Lower lobe of right lung (tissue), 2 donors: ENCODE data around the gene KRT26. TPM values are rescaled to one million over a fixed set of nuclear protein-coding genes. Genes with fewer than 3 reads are reported as not detected.

ENCODE experiments used
- ATAC-seq, 2 donors: fragments of 200-7000 bp; cut with Tn5 transposase; one replicate each; pipeline ENCODE4 v1.9.1; 2020 to 2022; ENCODE audit warnings: mild to moderate bottlenecking in 2 of 2, moderate library complexity in 2 of 2
- DNase-seq: peaks from one replicate; pipeline ENCODE4 v3.0.0-alpha.2; 2020
- H3K27ac ChIP-seq: fragments of 200-600 bp; one replicate; pipeline ENCODE4 v1.8.0; 2022
- H3K27me3 ChIP-seq: fragments of 200-600 bp; one replicate; pipeline ENCODE4 v1.8.0; 2022; ENCODE audit warnings: low read depth
- H3K36me3 ChIP-seq: fragments of 200-600 bp; one replicate; pipeline ENCODE4 v1.8.0; 2022; ENCODE audit warnings: mild to moderate bottlenecking
- H3K4me1 ChIP-seq: fragments of 200-600 bp; one replicate; pipeline ENCODE4 v1.8.0; 2022
- H3K4me3 ChIP-seq: fragments of 200-600 bp; one replicate; pipeline ENCODE4 v1.8.0; 2022; ENCODE audit warnings: mild to moderate bottlenecking
- H3K9me3 ChIP-seq: fragments of 200-600 bp; one replicate; pipeline ENCODE4 v1.8.0; 2022
- intact Hi-C: fragments of 100-400 bp; cut with DNase I; formaldehyde crosslinking; loops from one replicate; pipeline ENCODE4 v1.11.0; 2022
- total RNA-seq: library from RNA; stranded (reverse); fragmentation: NEBNext Ultra II Directional; extraction: Animal tissue kit (Norgen Biotek cat#: 25700); gene quantifications from one replicate; pipeline ENCODE4 v1.2.1, GENCODE V29; 2021
- TF ChIP-seq, protein P1 (sequence below): fragments of 200-600 bp; IDR thresholded peaks from one replicate; pipeline ENCODE4 v1.8.0; 2022; ENCODE audit warnings: antibody characterized with exemption, mild to moderate bottlenecking
- donor health status: DM: no; HTN: yes; CAD: no; lungs with severe emphysema.

Gene KRT26
- total RNA-seq, 1 donor from 2014 or later = not detected

DNA sequence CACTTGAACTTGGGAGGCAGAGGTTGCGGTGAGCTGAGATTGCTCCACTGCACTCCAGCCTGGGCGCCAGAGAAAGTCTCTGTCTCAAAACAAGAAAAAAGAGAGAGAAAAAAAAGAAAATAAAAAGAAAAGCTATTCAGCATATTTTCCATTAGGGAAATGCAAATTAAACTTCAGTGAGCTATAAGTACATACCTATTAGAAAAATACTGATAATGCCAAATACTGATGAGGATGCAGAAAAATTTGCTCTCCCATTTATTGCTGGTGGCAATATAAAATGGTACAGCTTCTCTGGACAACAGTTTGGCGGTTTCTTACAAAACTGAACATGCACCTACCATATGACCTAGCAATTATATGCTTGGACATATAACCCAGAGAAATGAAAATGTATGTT, 40.6 kb upstream of the KRT26 start:
- H3K36me3 ChIP-seq = peaks cover 6% of the 10 kb centered on the region
- H3K4me1 ChIP-seq = peaks cover 1% of the 10 kb centered on the region
- TF ChIP-seq, protein P1, sequence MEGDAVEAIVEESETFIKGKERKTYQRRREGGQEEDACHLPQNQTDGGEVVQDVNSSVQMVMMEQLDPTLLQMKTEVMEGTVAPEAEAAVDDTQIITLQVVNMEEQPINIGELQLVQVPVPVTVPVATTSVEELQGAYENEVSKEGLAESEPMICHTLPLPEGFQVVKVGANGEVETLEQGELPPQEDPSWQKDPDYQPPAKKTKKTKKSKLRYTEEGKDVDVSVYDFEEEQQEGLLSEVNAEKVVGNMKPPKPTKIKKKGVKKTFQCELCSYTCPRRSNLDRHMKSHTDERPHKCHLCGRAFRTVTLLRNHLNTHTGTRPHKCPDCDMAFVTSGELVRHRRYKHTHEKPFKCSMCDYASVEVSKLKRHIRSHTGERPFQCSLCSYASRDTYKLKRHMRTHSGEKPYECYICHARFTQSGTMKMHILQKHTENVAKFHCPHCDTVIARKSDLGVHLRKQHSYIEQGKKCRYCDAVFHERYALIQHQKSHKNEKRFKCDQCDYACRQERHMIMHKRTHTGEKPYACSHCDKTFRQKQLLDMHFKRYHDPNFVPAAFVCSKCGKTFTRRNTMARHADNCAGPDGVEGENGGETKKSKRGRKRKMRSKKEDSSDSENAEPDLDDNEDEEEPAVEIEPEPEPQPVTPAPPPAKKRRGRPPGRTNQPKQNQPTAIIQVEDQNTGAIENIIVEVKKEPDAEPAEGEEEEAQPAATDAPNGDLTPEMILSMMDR = no peak
- DNase-seq (no peak), ATAC-seq (no peak)
- no peak overlapping the region for H3K4me3 ChIP-seq
- intact Hi-C loops = no loop called here
- peaks cover 35% of the 10 kb centered on the region for H3K27me3 ChIP-seq
- no peaks in the 10 kb centered on the region for H3K9me3 ChIP-seq
- H3K27ac ChIP-seq = no peak overlapping the region

DNA sequence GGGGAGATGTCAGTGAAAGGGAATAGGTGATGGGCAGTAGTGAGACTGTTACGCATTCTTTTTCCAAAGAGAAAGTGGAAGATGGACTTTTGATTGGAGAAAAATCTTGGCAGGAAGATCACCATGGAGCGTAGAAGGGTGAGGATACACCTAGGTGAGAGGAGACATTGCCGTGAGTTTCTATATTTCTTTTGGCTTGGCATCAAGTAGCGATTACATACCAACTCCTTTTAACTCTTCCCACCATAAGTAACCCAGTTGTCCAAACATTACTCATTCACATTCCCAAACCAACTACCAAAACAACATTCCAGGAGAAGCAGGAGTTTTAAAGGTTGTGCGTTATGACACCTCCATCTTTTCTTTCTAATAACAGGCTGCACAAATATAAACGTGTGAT, 38.5 kb upstream of the KRT26 start:
- Histone ChIP-seq H3K27me3 (peaks cover 49% of the 10 kb centered on the region), H3K27ac (no peak overlapping the region), H3K4me3 (no peak overlapping the region), H3K9me3 (no peaks in the 10 kb centered on the region), H3K4me1 (no peaks in the 10 kb centered on the region), H3K36me3 (no peaks in the 10 kb centered on the region)
- TF ChIP-seq, protein P1 = no peak
- intact Hi-C loops = no loop called here
- no peak for ATAC-seq
- DNase-seq = no peak

DNA sequence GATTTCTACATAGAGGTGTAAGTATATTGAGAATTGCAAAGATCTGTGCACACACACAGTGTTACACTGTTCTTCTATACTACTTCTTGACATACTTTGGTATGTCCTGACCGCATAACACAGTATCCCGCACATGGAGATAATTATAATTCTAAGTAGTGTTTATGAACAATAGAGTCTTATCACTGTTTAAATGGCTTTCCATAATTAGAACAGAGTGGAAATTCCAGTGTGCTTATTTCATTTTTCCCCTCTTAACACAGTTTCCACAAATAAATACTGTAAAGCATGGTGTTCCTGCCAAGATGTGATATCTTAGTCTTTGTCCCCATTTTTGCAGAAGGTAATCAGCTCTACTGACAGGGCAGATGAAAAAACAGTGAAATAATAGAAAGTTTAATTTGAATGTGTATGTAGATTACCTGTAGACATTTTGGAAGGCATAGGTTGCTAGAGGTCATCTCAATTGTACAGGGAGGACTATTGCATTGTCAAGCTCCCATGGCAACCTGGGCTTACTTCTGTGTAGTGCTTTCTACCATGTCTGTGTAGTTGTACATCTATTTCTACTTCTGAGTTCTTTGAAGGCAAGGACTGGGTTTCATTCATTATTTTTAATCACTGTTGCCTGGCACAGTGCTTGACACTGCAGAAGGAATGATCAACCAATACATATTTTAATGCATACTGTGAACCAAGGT, 37.9 kb upstream of the KRT26 start:
- ATAC-seq (peak in 1 of 2 donors; percentile 41), DNase-seq (no peak)
- Histone ChIP-seq H3K27ac (no peak overlapping the region), H3K27me3 (peaks cover 51% of the 10 kb centered on the region), H3K4me3 (no peak overlapping the region), H3K4me1 (no peaks in the 10 kb centered on the region), H3K36me3 (no peaks in the 10 kb centered on the region), H3K9me3 (no peaks in the 10 kb centered on the region)
- intact Hi-C loops = no loop called here
- TF ChIP-seq, protein P1 = no peak

DNA sequence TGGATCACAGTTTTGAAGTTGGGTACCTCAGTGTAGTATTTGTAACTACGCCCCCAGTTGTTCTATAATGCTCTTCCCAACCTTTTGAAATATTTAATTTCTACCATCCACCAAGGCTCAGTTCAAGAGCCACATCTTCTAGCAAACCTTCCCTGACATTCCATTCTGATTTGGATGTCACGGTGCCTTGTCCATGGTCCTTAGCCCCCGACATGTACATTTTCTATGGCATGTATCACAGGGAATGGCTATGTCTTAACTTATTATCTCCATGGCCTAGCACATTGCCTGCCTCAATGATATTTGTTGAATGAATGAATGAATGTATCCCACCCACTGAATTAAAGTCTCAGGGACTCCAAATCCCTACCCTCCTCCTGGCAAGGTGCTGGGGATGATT, 34.1 kb upstream of the KRT26 start:
- H3K4me1 ChIP-seq = no peaks in the 10 kb centered on the region
- H3K27ac ChIP-seq = no peak overlapping the region
- no peak for DNase-seq
- H3K27me3 ChIP-seq = peaks cover 42% of the 10 kb centered on the region
- TF ChIP-seq, protein P1 = no peak
- intact Hi-C loops = no loop called here
- ATAC-seq = no peak
- no peaks in the 10 kb centered on the region for H3K36me3 ChIP-seq
- no peaks in the 10 kb centered on the region for H3K9me3 ChIP-seq
- no peak overlapping the region for H3K4me3 ChIP-seq

DNA sequence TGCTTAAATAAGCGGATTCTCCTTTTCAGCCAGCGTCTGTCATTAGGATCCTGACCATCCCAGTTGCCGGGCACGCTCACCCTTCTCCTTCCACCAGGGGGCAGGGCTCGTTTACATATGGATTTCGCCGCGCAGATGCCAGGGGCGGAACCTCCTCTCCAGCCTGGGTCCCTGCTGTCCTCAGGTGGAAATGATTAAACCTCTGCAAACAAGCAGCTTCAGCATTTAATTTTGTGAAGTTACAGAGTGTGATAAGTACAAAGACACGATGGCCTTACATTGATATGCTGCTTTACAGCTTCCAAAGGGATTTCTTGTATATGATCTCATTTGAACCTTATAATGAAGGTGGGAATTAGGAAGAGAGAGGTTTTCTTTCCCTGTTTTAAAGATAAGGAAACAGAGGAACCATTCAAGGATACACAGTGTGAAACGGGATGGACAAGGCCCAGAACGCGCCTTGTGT, 31.6 kb upstream of the KRT26 start:
- Histone ChIP-seq H3K4me1 (no peaks in the 10 kb centered on the region), H3K36me3 (no peaks in the 10 kb centered on the region), H3K27me3 (peaks cover 35% of the 10 kb centered on the region), H3K27ac (no peak overlapping the region), H3K9me3 (no peaks in the 10 kb centered on the region), H3K4me3 (no peak overlapping the region)
- ATAC-seq (peak; percentile 93 to 95), DNase-seq (peak; percentile 86)
- TF ChIP-seq, protein P1 = peak; percentile 86
- intact Hi-C loops = no loop called here
